Right hindlimb (tissue), 1 donor: ENCODE results near the gene ADGRG2.
"Not testable (repeated sequence)": the region's sequence is repeated elsewhere in the genome, so short reads cannot be mapped to it uniquely, and the experiment has no call there.

Experiments
- DNase-seq: peaks from one replicate; pipeline ENCODE4 v3.0.0-alpha.2; 2018

ADGRG2 gene

GRCh38 chrX:19086102-19086772 lies 36.0 kb downstream of the ADGRG2 start:
- DNase-seq, result no peak

GRCh38 chrX:19085666-19086065 lies 36.6 kb downstream of the ADGRG2 start:
- DNase-seq, result no peak

GRCh38 chrX:19075754-19076153 lies 46.5 kb downstream of the ADGRG2 start:
- no peak for DNase-seq

- DNase-seq, result no peak
Observed at GRCh38 chrX:19072372-19072771, 49.9 kb downstream of the ADGRG2 start.

- no peak for DNase-seq
Observed at GRCh38 chrX:19070555-19070994, 51.7 kb downstream of the ADGRG2 start.

- not testable (repeated sequence) for DNase-seq
Observed at GRCh38 chrX:19066987-19067386, 55.3 kb downstream of the ADGRG2 start.

GRCh38 chrX:19065535-19065934 lies 56.7 kb downstream of the ADGRG2 start:
- DNase-seq, result no peak

GRCh38 chrX:19064175-19064574 lies 58.1 kb downstream of the ADGRG2 start:
- no peak for DNase-seq

- no peak for DNase-seq
Observed at GRCh38 chrX:19063030-19063429, 59.2 kb downstream of the ADGRG2 start.

- DNase-seq, result no peak
Observed at GRCh38 chrX:19059067-19059466, 63.2 kb downstream of the ADGRG2 start.

- no peak for DNase-seq
Observed at GRCh38 chrX:19057856-19058255, 64.4 kb downstream of the ADGRG2 start.

GRCh38 chrX:19049110-19049509 lies 73.2 kb downstream of the ADGRG2 start:
- no peak for DNase-seq

- no peak for DNase-seq
Observed at GRCh38 chrX:19046343-19047215, 75.7 kb downstream of the ADGRG2 start.

GRCh38 chrX:19040373-19040772 lies 81.9 kb downstream of the ADGRG2 start:
- DNase-seq, result no peak

GRCh38 chrX:19034025-19034424 lies 88.2 kb downstream of the ADGRG2 start:
- DNase-seq, result no peak

- DNase-seq, result no peak
Observed at GRCh38 chrX:19030805-19031204, 91.5 kb downstream of the ADGRG2 start.

- no peak for DNase-seq
Observed at GRCh38 chrX:19028560-19028959, 93.7 kb downstream of the ADGRG2 start.

GRCh38 chrX:19024366-19024765 lies 97.9 kb downstream of the ADGRG2 start:
- DNase-seq, result no peak

- no peak for DNase-seq
Observed at GRCh38 chrX:19019996-19020395, 102.3 kb downstream of the ADGRG2 start.

GRCh38 chrX:19017271-19017670 lies 105.0 kb downstream of the ADGRG2 start:
- peak; percentile 18 for DNase-seq

GRCh38 chrX:19016614-19017013 lies 105.7 kb downstream of the ADGRG2 start:
- not testable (repeated sequence) for DNase-seq

- no peak for DNase-seq
Observed at GRCh38 chrX:19007868-19008267, 114.4 kb downstream of the ADGRG2 start.

- DNase-seq, result no peak
Observed at GRCh38 chrX:19007011-19007410, 115.3 kb downstream of the ADGRG2 start.

- no peak for DNase-seq
Observed at GRCh38 chrX:19005909-19006308, 116.4 kb downstream of the ADGRG2 start.
